OCI-LY1 (cell line): ENCODE measurements around the gene SLC45A1.

ENCODE experiments used
- H2AFZ ChIP-seq: fragments of 200-600 bp; sonication (generic), shearing (Covaris generic); 2 replicates; pipeline ENCODE4 v1.6.0; 2014; ENCODE audit warnings: antibody characterized with exemption, mild to moderate bottlenecking, low read length
- H3F3A ChIP-seq: fragments of 200-600 bp; sonication (generic), shearing (Covaris generic); 2 replicates; pipeline ENCODE4 v1.6.0; 2014; ENCODE audit warnings: mild to moderate bottlenecking, antibody characterized with exemption, low read length, moderate library complexity; ENCODE audit not compliant: insufficient read depth
- H3K27ac ChIP-seq: fragments of 200-600 bp; sonication (generic); 2 replicates; pipeline ENCODE4 v1.5.1; 2014; ENCODE audit warnings: low read length, mixed run types, mild to moderate bottlenecking, low read depth; ENCODE audit not compliant: poor library complexity, severe bottlenecking
- H3K27me3 ChIP-seq: fragments of 200-600 bp; sonication (generic); 2 replicates; pipeline ENCODE4 v1.6.0; 2014; ENCODE audit warnings: antibody characterized with exemption, mild to moderate bottlenecking, low read length, moderate library complexity; ENCODE audit not compliant: insufficient read depth
- H3K36me3 ChIP-seq: fragments of 200-600 bp; sonication (generic); 2 replicates; pipeline ENCODE4 v1.6.1; 2014; ENCODE audit warnings: mild to moderate bottlenecking, antibody characterized with exemption, low read length, moderate library complexity, mixed read lengths; ENCODE audit not compliant: insufficient read depth
- H3K4me1 ChIP-seq: fragments of 200-600 bp; sonication (generic); 2 replicates; pipeline ENCODE4 v1.5.1; 2014; ENCODE audit warnings: mild to moderate bottlenecking, low read length, moderate library complexity; ENCODE audit not compliant: insufficient read depth, severe bottlenecking
- H3K4me2 ChIP-seq: fragments of 200-600 bp; sonication (generic), shearing (Covaris generic); 2 replicates; pipeline ENCODE4 v1.6.1; 2014; ENCODE audit warnings: low read length
- H3K4me3 ChIP-seq: fragments of 200-600 bp; sonication (generic); 2 replicates; pipeline ENCODE4 v1.5.1; 2014; ENCODE audit warnings: low read length, low read depth, mild to moderate bottlenecking, mixed read lengths; ENCODE audit not compliant: poor library complexity, severe bottlenecking
- H3K79me2 ChIP-seq: fragments of 200-600 bp; shearing (Covaris generic); 2 replicates; pipeline ENCODE4 v1.6.1; 2016; ENCODE audit warnings: mixed run types, low read length, mixed read lengths; ENCODE audit not compliant: insufficient read depth
- H3K9ac ChIP-seq: fragments of 200-600 bp; sonication (generic), shearing (Covaris generic); 2 replicates; pipeline ENCODE4 v1.6.1; 2014; ENCODE audit warnings: mild to moderate bottlenecking, low read length, mixed read lengths
- H3K9me2 ChIP-seq: fragments of 200-600 bp; sonication (generic), shearing (Covaris generic); 2 replicates; pipeline ENCODE4 v1.6.1; 2014; ENCODE audit warnings: low read depth, mild to moderate bottlenecking, low read length, mixed read lengths
- H3K9me3 ChIP-seq: fragments of 200-600 bp; shearing (Covaris generic); 2 replicates; pipeline ENCODE4 v1.6.1; 2014; ENCODE audit warnings: low read length, mixed read lengths
- H4K20me1 ChIP-seq: fragments of 200-600 bp; sonication (generic), shearing (Covaris generic); 2 replicates; pipeline ENCODE4 v1.6.0; 2016; ENCODE audit warnings: mild to moderate bottlenecking, low read length; ENCODE audit not compliant: insufficient read depth
- EZH2 ChIP-seq: fragments of 200-600 bp; sonication (generic), shearing (Covaris generic); IDR thresholded peaks from 2 replicates; pipeline ENCODE4 v1.8.0; 2017; ENCODE audit warnings: borderline replicate concordance, mixed run types, mild to moderate bottlenecking, antibody characterized with exemption, low read length, moderate library complexity, mixed read lengths
- TF ChIP-seq, protein P1 (sequence below): fragments of 200-600 bp; sonication (generic), shearing (Covaris generic); IDR thresholded peaks from 2 replicates; pipeline ENCODE4 v1.5.1; 2017; ENCODE audit warnings: mild to moderate bottlenecking, antibody characterized with exemption, low read length, moderate library complexity, mixed read lengths

Gene SLC45A1

DNA sequence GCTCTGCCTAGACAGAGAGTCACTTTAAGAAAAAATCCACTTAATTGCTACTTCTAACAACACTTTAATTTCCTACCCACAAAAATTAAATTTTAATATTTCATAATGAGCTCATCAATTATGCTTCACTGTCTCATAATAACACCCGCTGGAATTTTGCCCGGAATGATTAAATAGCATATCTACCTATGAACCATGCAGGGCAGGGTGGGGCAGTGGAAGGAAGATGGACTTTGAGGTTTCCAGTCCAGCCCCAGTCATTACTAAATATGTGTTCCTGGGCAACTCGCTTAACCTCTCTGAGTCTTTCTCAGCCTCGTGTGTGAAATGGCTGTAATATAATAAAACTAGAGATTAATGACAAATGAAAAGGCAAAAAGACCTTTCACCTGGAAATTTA lies 32.8 kb upstream of the SLC45A1 start:
- Histone ChIP-seq H3K27ac (no peak overlapping the region), H3K4me1 (no peaks in the 10 kb centered on the region), H3K4me3 (no peak overlapping the region), H3K36me3 (no peaks in the 10 kb centered on the region), H2AFZ (no peak overlapping the region), H3K9me3 (no peaks in the 10 kb centered on the region), H4K20me1 (no peaks in the 10 kb centered on the region), H3K9me2 (no peaks in the 10 kb centered on the region), H3K79me2 (no peaks in the 10 kb centered on the region), H3F3A (no peaks in the 10 kb centered on the region), H3K27me3 (no peaks in the 10 kb centered on the region), H3K4me2 (no peak overlapping the region), H3K9ac (no peak overlapping the region)
- TF ChIP-seq EZH2 = no peak
- TF ChIP-seq, protein P1, sequence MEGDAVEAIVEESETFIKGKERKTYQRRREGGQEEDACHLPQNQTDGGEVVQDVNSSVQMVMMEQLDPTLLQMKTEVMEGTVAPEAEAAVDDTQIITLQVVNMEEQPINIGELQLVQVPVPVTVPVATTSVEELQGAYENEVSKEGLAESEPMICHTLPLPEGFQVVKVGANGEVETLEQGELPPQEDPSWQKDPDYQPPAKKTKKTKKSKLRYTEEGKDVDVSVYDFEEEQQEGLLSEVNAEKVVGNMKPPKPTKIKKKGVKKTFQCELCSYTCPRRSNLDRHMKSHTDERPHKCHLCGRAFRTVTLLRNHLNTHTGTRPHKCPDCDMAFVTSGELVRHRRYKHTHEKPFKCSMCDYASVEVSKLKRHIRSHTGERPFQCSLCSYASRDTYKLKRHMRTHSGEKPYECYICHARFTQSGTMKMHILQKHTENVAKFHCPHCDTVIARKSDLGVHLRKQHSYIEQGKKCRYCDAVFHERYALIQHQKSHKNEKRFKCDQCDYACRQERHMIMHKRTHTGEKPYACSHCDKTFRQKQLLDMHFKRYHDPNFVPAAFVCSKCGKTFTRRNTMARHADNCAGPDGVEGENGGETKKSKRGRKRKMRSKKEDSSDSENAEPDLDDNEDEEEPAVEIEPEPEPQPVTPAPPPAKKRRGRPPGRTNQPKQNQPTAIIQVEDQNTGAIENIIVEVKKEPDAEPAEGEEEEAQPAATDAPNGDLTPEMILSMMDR = no peak

DNA sequence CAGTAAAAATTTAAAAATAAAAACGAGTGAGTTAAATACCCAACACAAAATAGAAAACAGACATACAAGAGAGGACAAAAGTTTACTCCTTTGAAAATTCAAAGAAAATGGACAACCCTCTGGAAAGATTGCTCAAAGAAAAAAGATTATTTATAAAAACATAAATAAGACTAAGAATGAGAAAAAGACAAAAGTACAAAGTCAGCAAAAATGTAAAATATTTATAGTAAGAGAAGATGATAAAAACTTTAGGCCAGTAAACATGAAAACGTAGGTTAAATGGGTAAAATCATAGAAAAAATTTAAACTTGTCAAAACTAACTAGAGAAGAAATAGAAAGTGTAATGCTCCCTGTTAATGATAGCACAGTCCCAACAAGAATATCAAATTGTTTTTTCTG lies 31.9 kb upstream of the SLC45A1 start:
- Histone ChIP-seq H3K36me3 (no peaks in the 10 kb centered on the region), H3K27ac (no peak overlapping the region), H3K4me1 (no peaks in the 10 kb centered on the region), H3K9me3 (no peaks in the 10 kb centered on the region), H3K27me3 (no peaks in the 10 kb centered on the region), H3K79me2 (no peaks in the 10 kb centered on the region), H3K9me2 (no peaks in the 10 kb centered on the region), H2AFZ (no peak overlapping the region), H3K9ac (no peak overlapping the region), H3F3A (no peaks in the 10 kb centered on the region), H3K4me2 (no peak overlapping the region), H3K4me3 (no peak overlapping the region), H4K20me1 (no peaks in the 10 kb centered on the region)
- TF ChIP-seq, protein P1 = no peak
- TF ChIP-seq EZH2 = no peak

GRCh38 chr1:8293118-8293517 lies 24.8 kb upstream of the SLC45A1 start:
- Histone ChIP-seq H3K9me2 (no peaks in the 10 kb centered on the region), H3F3A (no peaks in the 10 kb centered on the region), H3K9me3 (no peaks in the 10 kb centered on the region), H3K4me1 (no peaks in the 10 kb centered on the region), H3K4me2 (no peak overlapping the region), H3K27me3 (no peaks in the 10 kb centered on the region), H3K4me3 (no peak overlapping the region), H2AFZ (no peak overlapping the region), H3K79me2 (no peaks in the 10 kb centered on the region), H3K9ac (no peak overlapping the region), H3K36me3 (no peaks in the 10 kb centered on the region), H3K27ac (no peak overlapping the region), H4K20me1 (no peaks in the 10 kb centered on the region)
- no peak for TF ChIP-seq EZH2
- TF ChIP-seq, protein P1 = no peak
